Measurements from ENCODE around the gene AATF.
A peak's percentile ranks its signal among the peaks of the same experiment; 100 is the strongest.

DNA sequence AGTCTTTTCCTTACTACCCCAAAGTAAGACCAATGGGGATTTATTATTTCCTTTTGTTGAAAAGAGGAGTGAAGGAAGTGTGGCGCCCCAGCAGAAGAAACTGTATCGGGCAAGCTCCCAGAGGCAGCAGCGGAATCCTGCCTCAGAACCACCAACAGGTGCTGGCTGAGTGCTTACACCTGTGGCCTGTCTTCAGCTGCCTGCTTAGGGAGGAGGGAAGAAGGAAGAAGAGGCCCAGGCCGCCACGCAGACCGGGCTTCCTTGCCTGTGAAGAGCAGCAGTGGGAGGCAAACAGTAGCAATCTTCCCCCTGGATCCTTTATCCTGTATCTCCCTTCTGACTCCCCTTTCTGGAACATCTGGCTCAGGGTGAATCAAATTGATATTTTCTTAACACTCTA lies 134.7 kb downstream of the AATF start:
- TF ChIP-seq YY1 (IDR thresholded peaks at IDR 0.05; ENCODE audit: low read depth, low read length) (no peak), SIN3A (conservative IDR thresholded peaks at IDR 0.05 in 1 of 2, IDR thresholded peaks at IDR 0.05 in 1 of 2; ENCODE audit: low read depth in 1 of 2, low read length in 2 of 2) (no peak), SUZ12 (IDR thresholded peaks at IDR 0.05; ENCODE audit: low read length) (no peak), JUN (IDR thresholded peaks at IDR 0.05; ENCODE audit: low read depth, low read length) (no peak), KDM1A (IDR thresholded peaks at IDR 0.05; ENCODE audit: borderline replicate concordance, low read length) (no peak), TCF12 (IDR thresholded peaks at IDR 0.05; ENCODE audit: low read depth, low read length) (no peak), POLR2AphosphoS5 (IDR thresholded peaks at IDR 0.05; ENCODE audit: low read depth, low read length) (no peak), CTBP2 (IDR thresholded peaks at IDR 0.05; ENCODE audit: borderline replicate concordance, insufficient read depth, insufficient read length, low read length) (no peak)
- TF ChIP-seq, protein P1, sequence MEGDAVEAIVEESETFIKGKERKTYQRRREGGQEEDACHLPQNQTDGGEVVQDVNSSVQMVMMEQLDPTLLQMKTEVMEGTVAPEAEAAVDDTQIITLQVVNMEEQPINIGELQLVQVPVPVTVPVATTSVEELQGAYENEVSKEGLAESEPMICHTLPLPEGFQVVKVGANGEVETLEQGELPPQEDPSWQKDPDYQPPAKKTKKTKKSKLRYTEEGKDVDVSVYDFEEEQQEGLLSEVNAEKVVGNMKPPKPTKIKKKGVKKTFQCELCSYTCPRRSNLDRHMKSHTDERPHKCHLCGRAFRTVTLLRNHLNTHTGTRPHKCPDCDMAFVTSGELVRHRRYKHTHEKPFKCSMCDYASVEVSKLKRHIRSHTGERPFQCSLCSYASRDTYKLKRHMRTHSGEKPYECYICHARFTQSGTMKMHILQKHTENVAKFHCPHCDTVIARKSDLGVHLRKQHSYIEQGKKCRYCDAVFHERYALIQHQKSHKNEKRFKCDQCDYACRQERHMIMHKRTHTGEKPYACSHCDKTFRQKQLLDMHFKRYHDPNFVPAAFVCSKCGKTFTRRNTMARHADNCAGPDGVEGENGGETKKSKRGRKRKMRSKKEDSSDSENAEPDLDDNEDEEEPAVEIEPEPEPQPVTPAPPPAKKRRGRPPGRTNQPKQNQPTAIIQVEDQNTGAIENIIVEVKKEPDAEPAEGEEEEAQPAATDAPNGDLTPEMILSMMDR (IDR thresholded peaks at IDR 0.05; ENCODE audit: control extremely low read depth in 1 of 3, insufficient read depth in 1 of 3, low read depth in 1 of 3, low read length in 3 of 3) = 0 out of 4 replicates have a peak, but pooled peaks of 1 of the 3 experiments have one; percentile 2

Measured in H1 (cell line).